Measurements from ENCODE around the gene SGF29.
"Not testable (repeated sequence)": the region's sequence is repeated elsewhere in the genome, so short reads cannot be mapped to it uniquely, and the experiment has no call there.

Gene SGF29

GRCh38 chr16:28553776-28554633, at the start of gene SGF29:
Gene SGF29, plus strand, starts transcription at chr16:28553920. Its CDS starts 27,150 bp downstream, at chr16:28581070.
- peak within 1 kb of the TSS; percentile 85 to 90 for H3K4me3 Mint-ChIP-seq
- H3K9me3 Mint-ChIP-seq: no peaks in the 10 kb centered on the region
- peak within 1 kb of the TSS; percentile 97 to 98 for H3K27ac Mint-ChIP-seq
- ATAC-seq (peak; percentile 88), DNase-seq (peak; percentile 92)
- H3K4me1 Mint-ChIP-seq: peaks cover 38% of the 10 kb centered on the region
- no peaks in the 10 kb centered on the region for H3K27me3 Mint-ChIP-seq

- H3K4me3 Mint-ChIP-seq: no peak overlapping the region
- peaks cover 26% of the 10 kb centered on the region for H3K4me1 Mint-ChIP-seq
- H3K9me3 Mint-ChIP-seq: no peaks in the 10 kb centered on the region
- DNase-seq: no peak
- ATAC-seq: no peak
- H3K27me3 Mint-ChIP-seq: no peaks in the 10 kb centered on the region
- peak overlapping the region in 1 of 2 donors; percentile 69 for H3K27ac Mint-ChIP-seq
Observed at GRCh38 chr16:28504707-28505404, 48.9 kb upstream of the SGF29 start.

- DNase-seq (no peak), ATAC-seq (no peak)
- Mint-ChIP-seq H3K4me3 (no peak overlapping the region), H3K9me3 (no peaks in the 10 kb centered on the region), H3K27me3 (no peaks in the 10 kb centered on the region), H3K27ac (no peak overlapping the region), H3K4me1 (peaks cover 26% of the 10 kb centered on the region)
Observed at GRCh38 chr16:28505489-28506137, 48.1 kb upstream of the SGF29 start.

GRCh38 chr16:28511031-28511430, 42.7 kb upstream of the SGF29 start:
- Mint-ChIP-seq H3K27me3 (no peaks in the 10 kb centered on the region), H3K4me1 (peaks cover 26% of the 10 kb centered on the region), H3K4me3 (no peak overlapping the region), H3K27ac (no peak overlapping the region), H3K9me3 (no peaks in the 10 kb centered on the region)
- DNase-seq: no peak
- no peak for ATAC-seq

GRCh38 chr16:28511801-28512789, 41.6 kb upstream of the SGF29 start:
- Mint-ChIP-seq H3K9me3 (no peaks in the 10 kb centered on the region), H3K27ac (peak overlapping the region in 1 of 2 donors; percentile 9), H3K27me3 (no peaks in the 10 kb centered on the region), H3K4me3 (no peak overlapping the region), H3K4me1 (peaks cover 15% of the 10 kb centered on the region)
- ATAC-seq (no peak), DNase-seq (no peak)

GRCh38 chr16:28513484-28514181, 40.1 kb upstream of the SGF29 start:
- H3K9me3 Mint-ChIP-seq: no peaks in the 10 kb centered on the region
- DNase-seq: no peak
- no peak overlapping the region for H3K27ac Mint-ChIP-seq

GRCh38 chr16:28514246-28514645, 39.5 kb upstream of the SGF29 start:
- no peak overlapping the region for H3K27ac Mint-ChIP-seq

More at GRCh38 chr16:28513484-28514181, 40.1 kb upstream of the SGF29 start:
- H3K27me3 Mint-ChIP-seq: no peaks in the 10 kb centered on the region
- no peaks in the 10 kb centered on the region for H3K4me1 Mint-ChIP-seq
- ATAC-seq: no peak
- H3K4me3 Mint-ChIP-seq: no peak overlapping the region

GRCh38 chr16:28520672-28521071, 33.0 kb upstream of the SGF29 start:
- no peaks in the 10 kb centered on the region for H3K9me3 Mint-ChIP-seq
- no peak overlapping the region for H3K27ac Mint-ChIP-seq
- no peak overlapping the region for H3K4me3 Mint-ChIP-seq
- no peak for ATAC-seq
- H3K4me1 Mint-ChIP-seq: peaks cover 10% of the 10 kb centered on the region
- no peak for DNase-seq
- no peaks in the 10 kb centered on the region for H3K27me3 Mint-ChIP-seq

More at GRCh38 chr16:28514246-28514645, 39.5 kb upstream of the SGF29 start:
- DNase-seq (no peak), ATAC-seq (no peak)
- Mint-ChIP-seq H3K4me3 (no peak overlapping the region), H3K4me1 (no peaks in the 10 kb centered on the region), H3K9me3 (no peaks in the 10 kb centered on the region), H3K27me3 (no peaks in the 10 kb centered on the region)

GRCh38 chr16:28521436-28521835, 32.3 kb upstream of the SGF29 start:
- Mint-ChIP-seq H3K9me3 (no peaks in the 10 kb centered on the region), H3K27me3 (no peaks in the 10 kb centered on the region), H3K27ac (no peak overlapping the region), H3K4me3 (no peak overlapping the region), H3K4me1 (peaks cover 10% of the 10 kb centered on the region)
- DNase-seq (no peak), ATAC-seq (no peak)

GRCh38 chr16:28522792-28523191, 30.9 kb upstream of the SGF29 start:
- Mint-ChIP-seq H3K4me1 (peaks cover 10% of the 10 kb centered on the region), H3K9me3 (no peaks in the 10 kb centered on the region), H3K27me3 (no peaks in the 10 kb centered on the region), H3K27ac (peak overlapping the region in 1 of 2 donors; percentile 20), H3K4me3 (no peak overlapping the region)
- ATAC-seq (peak; percentile 52), DNase-seq (peak in 1 of 2 donors; percentile 20)

- Mint-ChIP-seq H3K4me3 (no peak overlapping the region), H3K27me3 (no peaks in the 10 kb centered on the region), H3K4me1 (peaks cover 10% of the 10 kb centered on the region), H3K27ac (no peak overlapping the region), H3K9me3 (no peaks in the 10 kb centered on the region)
- DNase-seq (no peak), ATAC-seq (peak; percentile 79)
Observed at GRCh38 chr16:28524681-28525171, 29.0 kb upstream of the SGF29 start.

- no peaks in the 10 kb centered on the region for H3K27me3 Mint-ChIP-seq
- no peak overlapping the region for H3K4me3 Mint-ChIP-seq
- ATAC-seq (no peak), DNase-seq (no peak)
- H3K4me1 Mint-ChIP-seq: peaks cover 10% of the 10 kb centered on the region
- no peaks in the 10 kb centered on the region for H3K9me3 Mint-ChIP-seq
- peak overlapping the region in 1 of 2 donors; percentile 53 for H3K27ac Mint-ChIP-seq
Observed at GRCh38 chr16:28526201-28527099, 27.3 kb upstream of the SGF29 start.

GRCh38 chr16:28527100-28527785, 26.5 kb upstream of the SGF29 start:
- ATAC-seq, H3K9me3 Mint-ChIP-seq, H3K27me3 Mint-ChIP-seq: not testable (repeated sequence)

More at GRCh38 chr16:28527100-28527785, 26.5 kb upstream of the SGF29 start:
- not testable (repeated sequence) for H3K27ac Mint-ChIP-seq, H3K4me3 Mint-ChIP-seq, DNase-seq, H3K4me1 Mint-ChIP-seq

Measured in stimulated activated naive CD8-positive, alpha-beta T cell treated with anti-CD3 and anti-CD28 coated beads, Interleukin-15, amount 100 ng/mL, for 72 hours (primary cell).